Cardiac muscle cell (in vitro differentiated cells and primary cell): ENCODE data around the gene PCDHGA10. TPM values are rescaled to one million over a fixed set of nuclear protein-coding genes. Genes with fewer than 3 reads are reported as not detected.

ENCODE experiments used
- DNase-seq, 2 donors: peaks; one replicate each; pipeline versions ENCODE4 v3.0.0 to v3.0.0-alpha.2; 2010 to 2017; ENCODE audit warnings: low read depth in 1 of 2, low spot score in 1 of 2
- H3K27ac ChIP-seq: fragments of 200-600 bp; sonication (generic); 2 replicates; pipeline ENCODE4 v1.5.1; 2016
- H3K27me3 ChIP-seq: fragments of 200-600 bp; sonication (generic); 2 replicates; pipeline ENCODE4 v1.6.0; 2016; ENCODE audit warnings: control low read depth
- H3K36me3 ChIP-seq: fragments of 200-600 bp; sonication (generic); 2 replicates; pipeline ENCODE4 v1.5.1; 2016; ENCODE audit warnings: control low read depth
- H3K4me1 ChIP-seq: fragments of 200-600 bp; sonication (generic); 2 replicates; pipeline ENCODE4 v1.8.1; 2017; ENCODE audit warnings: low read depth, mild to moderate bottlenecking, mixed run types
- H3K4me3 ChIP-seq: fragments of 200-600 bp; sonication (generic); 2 replicates; pipeline ENCODE4 v1.5.1; 2016; ENCODE audit warnings: mild to moderate bottlenecking
- H3K9me3 ChIP-seq: fragments of 200-600 bp; sonication (generic); 2 replicates; pipeline ENCODE4 v1.5.1; 2017; ENCODE audit warnings: low read depth, mild to moderate bottlenecking, control low read depth
- polyA plus RNA-seq: library from polyadenylated mRNA; unstranded; fragments of >200 nt; fragmentation: Nextera tagmentation; extraction: Ambion mirVana; gene quantifications from 2 replicates; pipeline ENCODE4 v1.2.1, GENCODE V29; 2016
- total RNA-seq: library from RNA; depleted of rRNA; stranded (reverse); fragments of >200 nt; gene quantifications from 2 replicates; pipeline ENCODE4 v1.2.3, GENCODE V29; 2016
- TF ChIP-seq, protein P1 (sequence below): IDR thresholded peaks from 2 replicates; pipeline ENCODE4 v1.5.1; 2012; ENCODE audit warnings: low read depth, mild to moderate bottlenecking, low read length

PCDHGA10 gene
- total and polyA plus RNA-seq, 2 experiments from 2014 or later = 1.4 to 7.3 TPM

- Histone ChIP-seq H3K9me3 (no peaks in the 10 kb centered on the region), H3K4me1 (no peaks in the 10 kb centered on the region), H3K27ac (no peak overlapping the region), H3K4me3 (no peak overlapping the region), H3K27me3 (no peaks in the 10 kb centered on the region), H3K36me3 (no peaks in the 10 kb centered on the region)
- no peak for DNase-seq
- TF ChIP-seq, protein P1, sequence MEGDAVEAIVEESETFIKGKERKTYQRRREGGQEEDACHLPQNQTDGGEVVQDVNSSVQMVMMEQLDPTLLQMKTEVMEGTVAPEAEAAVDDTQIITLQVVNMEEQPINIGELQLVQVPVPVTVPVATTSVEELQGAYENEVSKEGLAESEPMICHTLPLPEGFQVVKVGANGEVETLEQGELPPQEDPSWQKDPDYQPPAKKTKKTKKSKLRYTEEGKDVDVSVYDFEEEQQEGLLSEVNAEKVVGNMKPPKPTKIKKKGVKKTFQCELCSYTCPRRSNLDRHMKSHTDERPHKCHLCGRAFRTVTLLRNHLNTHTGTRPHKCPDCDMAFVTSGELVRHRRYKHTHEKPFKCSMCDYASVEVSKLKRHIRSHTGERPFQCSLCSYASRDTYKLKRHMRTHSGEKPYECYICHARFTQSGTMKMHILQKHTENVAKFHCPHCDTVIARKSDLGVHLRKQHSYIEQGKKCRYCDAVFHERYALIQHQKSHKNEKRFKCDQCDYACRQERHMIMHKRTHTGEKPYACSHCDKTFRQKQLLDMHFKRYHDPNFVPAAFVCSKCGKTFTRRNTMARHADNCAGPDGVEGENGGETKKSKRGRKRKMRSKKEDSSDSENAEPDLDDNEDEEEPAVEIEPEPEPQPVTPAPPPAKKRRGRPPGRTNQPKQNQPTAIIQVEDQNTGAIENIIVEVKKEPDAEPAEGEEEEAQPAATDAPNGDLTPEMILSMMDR = no peak
Measured at GRCh38 chr5:141439411-141440141, 26.8 kb downstream of the PCDHGA10 start.

DNA sequence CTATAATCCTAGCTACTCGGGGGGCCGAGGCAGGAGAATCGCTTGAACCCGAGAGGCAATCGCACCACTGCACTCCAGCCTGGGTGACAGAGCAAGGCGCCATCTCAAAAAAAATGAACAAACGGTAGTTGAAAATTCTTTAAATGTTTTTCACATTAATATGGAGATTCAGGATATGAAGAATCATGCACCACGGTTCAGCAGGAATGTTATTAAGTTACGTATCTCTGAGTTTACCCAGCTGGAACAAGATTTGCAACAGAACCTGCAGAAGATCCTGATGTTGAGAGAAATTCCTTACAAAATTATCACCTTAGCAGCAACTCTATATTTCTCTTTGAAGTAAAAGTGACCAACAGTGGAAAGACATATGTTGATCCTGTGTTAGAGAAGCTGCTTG lies 27.6 kb downstream of the PCDHGA10 start:
- H3K4me1 ChIP-seq = no peaks in the 10 kb centered on the region
- H3K36me3 ChIP-seq = no peaks in the 10 kb centered on the region
- H3K9me3 ChIP-seq = no peaks in the 10 kb centered on the region
- TF ChIP-seq, protein P1 = no peak
- no peaks in the 10 kb centered on the region for H3K27me3 ChIP-seq
- no peak overlapping the region for H3K27ac ChIP-seq
- no peak for DNase-seq
- no peak overlapping the region for H3K4me3 ChIP-seq

- no peaks in the 10 kb centered on the region for H3K27me3 ChIP-seq
- DNase-seq = no peak
- no peaks in the 10 kb centered on the region for H3K9me3 ChIP-seq
- H3K4me1 ChIP-seq = no peaks in the 10 kb centered on the region
- H3K4me3 ChIP-seq = no peak overlapping the region
- no peak overlapping the region for H3K27ac ChIP-seq
- TF ChIP-seq, protein P1 = no peak
- no peaks in the 10 kb centered on the region for H3K36me3 ChIP-seq
Measured at GRCh38 chr5:141441571-141442170, 28.9 kb downstream of the PCDHGA10 start.

DNA sequence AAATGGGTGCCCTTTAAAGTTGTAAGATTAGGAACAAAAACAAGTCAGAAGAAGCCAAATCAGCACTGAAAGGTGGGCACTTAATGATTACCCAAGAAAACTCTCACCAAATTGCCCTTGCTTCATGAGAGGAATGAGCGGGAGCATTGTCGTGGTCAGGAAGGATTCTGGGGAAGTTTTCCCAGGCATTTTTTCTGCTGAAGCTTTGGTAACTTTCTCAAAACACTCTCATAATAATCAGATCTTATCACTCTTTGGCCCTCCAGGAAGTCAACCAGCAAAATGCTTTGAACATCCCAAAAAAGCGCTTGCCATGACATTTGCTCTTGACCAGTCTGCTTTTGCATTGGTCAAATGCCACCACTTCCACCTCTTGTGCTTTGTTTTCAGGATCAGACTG lies 52.6 kb downstream of the PCDHGA10 start:
- peak in 1 of 2 donors; percentile 42 for DNase-seq
- H3K27me3 ChIP-seq = no peaks in the 10 kb centered on the region
- H3K9me3 ChIP-seq = no peaks in the 10 kb centered on the region
- no peaks in the 10 kb centered on the region for H3K4me1 ChIP-seq
- no peaks in the 10 kb centered on the region for H3K36me3 ChIP-seq
- H3K27ac ChIP-seq = no peak overlapping the region
- H3K4me3 ChIP-seq = no peak overlapping the region
- TF ChIP-seq, protein P1 = no peak

Other genes with a start within 250 kb of the PCDHGA10 start
Only the 30 nearest of the 37 such genes appear.
- gene PCDHB10, start 220.6 kb upstream of the PCDHGA10 start, total RNA-seq = 8.8 and 10.9 TPM in 2 replicates
- gene PCDHB10, start 220.6 kb upstream of the PCDHGA10 start, polyA plus RNA-seq = 7.8 and 9.0 TPM in 2 replicates
- 4.7 and 8.6 TPM in 2 replicates for gene PCDHB11, start 213.4 kb upstream of the PCDHGA10 start, total RNA-seq
- 2.4 and 3.1 TPM in 2 replicates for gene PCDHB11, start 213.4 kb upstream of the PCDHGA10 start, polyA plus RNA-seq
- 9.5 and 17.7 TPM in 2 replicates for gene PCDHB12, start 204.3 kb upstream of the PCDHGA10 start, total RNA-seq
- 2.1 and 3.5 TPM in 2 replicates for gene PCDHB12, start 204.3 kb upstream of the PCDHGA10 start, polyA plus RNA-seq
- gene PCDHB13, start 199.1 kb upstream of the PCDHGA10 start, total RNA-seq = 7.8 and 8.4 TPM in 2 replicates
- 1.3 and 3.1 TPM in 2 replicates for gene PCDHB13, start 199.1 kb upstream of the PCDHGA10 start, polyA plus RNA-seq
- 17.3 and 21.2 TPM in 2 replicates for gene PCDHB14, start 189.6 kb upstream of the PCDHGA10 start, total RNA-seq
- 8.1 and 11.8 TPM in 2 replicates for gene PCDHB14, start 189.6 kb upstream of the PCDHGA10 start, polyA plus RNA-seq
- 21.3 and 32.4 TPM in 2 replicates for gene PCDHB15, start 167.6 kb upstream of the PCDHGA10 start, total RNA-seq
- 13.3 and 19.3 TPM in 2 replicates for gene PCDHB15, start 167.6 kb upstream of the PCDHGA10 start, polyA plus RNA-seq
- 0.42 TPM in 1 of 2 replicates, not detected in the other for gene SLC25A2, start 108.9 kb upstream of the PCDHGA10 start, total RNA-seq
- not detected in 2 replicates for gene SLC25A2, start 108.9 kb upstream of the PCDHGA10 start, polyA plus RNA-seq
- 93.8 and 124 TPM in 2 replicates for gene TAF7, start 92.2 kb upstream of the PCDHGA10 start, total RNA-seq
- 165 and 215 TPM in 2 replicates for gene TAF7, start 92.2 kb upstream of the PCDHGA10 start, polyA plus RNA-seq
- 1.7 and 2.3 TPM in 2 replicates for gene PCDHGA1, start 82.5 kb upstream of the PCDHGA10 start, total RNA-seq
- gene PCDHGA1, start 82.5 kb upstream of the PCDHGA10 start, polyA plus RNA-seq = 0.40 and 1.2 TPM in 2 replicates
- 0.95 and 1.8 TPM in 2 replicates for gene PCDHGA2, start 74.2 kb upstream of the PCDHGA10 start, total RNA-seq
- gene PCDHGA2, start 74.2 kb upstream of the PCDHGA10 start, polyA plus RNA-seq = 0.18 and 1.1 TPM in 2 replicates
- 1.5 and 3.2 TPM in 2 replicates for gene PCDHGA3, start 69.2 kb upstream of the PCDHGA10 start, total RNA-seq
- 1.4 and 2.2 TPM in 2 replicates for gene PCDHGA3, start 69.2 kb upstream of the PCDHGA10 start, polyA plus RNA-seq
- 1.8 and 3.7 TPM in 2 replicates for gene PCDHGB1, start 62.9 kb upstream of the PCDHGA10 start, total RNA-seq
- 0.32 and 0.46 TPM in 2 replicates for gene PCDHGB1, start 62.9 kb upstream of the PCDHGA10 start, polyA plus RNA-seq
- gene PCDHGA4, start 58.0 kb upstream of the PCDHGA10 start, total RNA-seq = 1.5 and 1.8 TPM in 2 replicates
- 0.20 and 0.32 TPM in 2 replicates for gene PCDHGA4, start 58.0 kb upstream of the PCDHGA10 start, polyA plus RNA-seq
- gene PCDHGB2, start 53.0 kb upstream of the PCDHGA10 start, total RNA-seq = 2.7 and 3.0 TPM in 2 replicates
- 1.0 and 2.8 TPM in 2 replicates for gene PCDHGB2, start 53.0 kb upstream of the PCDHGA10 start, polyA plus RNA-seq
- 1.1 and 1.2 TPM in 2 replicates for gene PCDHGA5, start 48.8 kb upstream of the PCDHGA10 start, total RNA-seq
- 0.09 TPM in 1 of 2 replicates, not detected in the other for gene PCDHGA5, start 48.8 kb upstream of the PCDHGA10 start, polyA plus RNA-seq
- gene PCDHGB3, start 42.7 kb upstream of the PCDHGA10 start, total RNA-seq = 0.71 and 1.2 TPM in 2 replicates
- 0.27 TPM in 1 of 2 replicates, not detected in the other for gene PCDHGB3, start 42.7 kb upstream of the PCDHGA10 start, polyA plus RNA-seq
- 0.66 and 0.88 TPM in 2 replicates for gene PCDHGA6, start 39.1 kb upstream of the PCDHGA10 start, total RNA-seq
- not detected in 2 replicates for gene PCDHGA6, start 39.1 kb upstream of the PCDHGA10 start, polyA plus RNA-seq
- 1.0 and 1.2 TPM in 2 replicates for gene PCDHGA7, start 30.2 kb upstream of the PCDHGA10 start, total RNA-seq
- gene PCDHGA7, start 30.2 kb upstream of the PCDHGA10 start, polyA plus RNA-seq = 0.20 TPM in 1 of 2 replicates, not detected in the other
- gene PCDHGB4, start 25.3 kb upstream of the PCDHGA10 start, total RNA-seq = 17.4 and 23.5 TPM in 2 replicates
- gene PCDHGB4, start 25.3 kb upstream of the PCDHGA10 start, polyA plus RNA-seq = 9.9 and 12.5 TPM in 2 replicates
- gene PCDHGA8, start 20.4 kb upstream of the PCDHGA10 start, total RNA-seq = 2.3 and 2.5 TPM in 2 replicates
- gene PCDHGA8, start 20.4 kb upstream of the PCDHGA10 start, polyA plus RNA-seq = 0.37 and 1.0 TPM in 2 replicates
- 1.2 and 2.6 TPM in 2 replicates for gene PCDHGB5, start 15.0 kb upstream of the PCDHGA10 start, total RNA-seq
- gene PCDHGB5, start 15.0 kb upstream of the PCDHGA10 start, polyA plus RNA-seq = 0.66 TPM in 1 of 2 replicates, not detected in the other
- gene PCDHGA9, start 10.2 kb upstream of the PCDHGA10 start, total RNA-seq = 1.1 and 1.8 TPM in 2 replicates
- 0.04 and 0.70 TPM in 2 replicates for gene PCDHGA9, start 10.2 kb upstream of the PCDHGA10 start, polyA plus RNA-seq
- gene PCDHGB6, start 5.0 kb upstream of the PCDHGA10 start, total RNA-seq = 28.7 and 48.6 TPM in 2 replicates
- 26.1 and 44.1 TPM in 2 replicates for gene PCDHGB6, start 5.0 kb upstream of the PCDHGA10 start, polyA plus RNA-seq
- gene PCDHGB7, start 4.7 kb downstream of the PCDHGA10 start, total RNA-seq = 11.3 and 19.9 TPM in 2 replicates
- 8.4 and 12.3 TPM in 2 replicates for gene PCDHGB7, start 4.7 kb downstream of the PCDHGA10 start, polyA plus RNA-seq
- gene PCDHGA11, start 8.1 kb downstream of the PCDHGA10 start, total RNA-seq = 3.6 and 5.0 TPM in 2 replicates
- 0.64 and 1.7 TPM in 2 replicates for gene PCDHGA11, start 8.1 kb downstream of the PCDHGA10 start, polyA plus RNA-seq
- gene PCDHGA12, start 17.5 kb downstream of the PCDHGA10 start, total RNA-seq = 1.7 and 6.1 TPM in 2 replicates
- gene PCDHGA12, start 17.5 kb downstream of the PCDHGA10 start, polyA plus RNA-seq = 0.45 and 0.52 TPM in 2 replicates
- 23.6 and 29.9 TPM in 2 replicates for gene PCDHGC3, start 63.0 kb downstream of the PCDHGA10 start, total RNA-seq
- 23.0 and 29.8 TPM in 2 replicates for gene PCDHGC3, start 63.0 kb downstream of the PCDHGA10 start, polyA plus RNA-seq
- 1.1 and 7.9 TPM in 2 replicates for gene PCDHGC4, start 72.0 kb downstream of the PCDHGA10 start, total RNA-seq
- 0.84 and 2.9 TPM in 2 replicates for gene PCDHGC4, start 72.0 kb downstream of the PCDHGA10 start, polyA plus RNA-seq
- gene PCDHGC5, start 76.1 kb downstream of the PCDHGA10 start, total RNA-seq = 0.74 and 2.2 TPM in 2 replicates
- not detected in 2 replicates for gene PCDHGC5, start 76.1 kb downstream of the PCDHGA10 start, polyA plus RNA-seq
- gene DIAPH1, start 206.0 kb downstream of the PCDHGA10 start, total RNA-seq = 17.1 and 24.4 TPM in 2 replicates
- gene DIAPH1, start 206.0 kb downstream of the PCDHGA10 start, polyA plus RNA-seq = 24.0 and 31.0 TPM in 2 replicates